HepG2 (cell line): ENCODE measurements around the gene TSKU. TPM values are rescaled to one million over a fixed set of nuclear protein-coding genes. Genes with fewer than 3 reads are reported as not detected.

Experiments used
- ARNT ChIP-seq: fragments of 450-650 bp; IDR thresholded peaks from 2 replicates; pipeline ENCODE4 v1.6.1; 2017
- EP300 ChIP-seq, 3 experiments: sonication (generic) in 1 of 3; formaldehyde crosslinking in 1 of 3; IDR thresholded peaks; 2 replicates each; pipeline versions ENCODE4 v1.5.1 to v1.6.1; 2011 to 2020; ENCODE audit warnings: low read depth in 2 of 3, low read length in 2 of 3, borderline replicate concordance in 1 of 3, improper control_type of control experiment in 1 of 3, mild to moderate bottlenecking in 1 of 3, missing genetic modification reagents in 1 of 3, moderate library complexity in 1 of 3
- HMGXB4 ChIP-seq, 2 experiments: sonication (generic) in 1 of 2; formaldehyde crosslinking in 1 of 2; IDR thresholded peaks; 2 replicates each; pipeline versions ENCODE4 v1.4.0 to v1.6.1; 2018 to 2020; ENCODE audit warnings: missing genetic modification reagents in 2 of 2, borderline replicate concordance in 1 of 2, low read depth in 1 of 2, mild to moderate bottlenecking in 1 of 2, missing biosample characterization in 1 of 2
- IRF2 ChIP-seq: IDR thresholded peaks from 2 replicates; pipeline ENCODE4 v1.6.1; 2018; ENCODE audit warnings: missing genetic modification reagents, missing compliant biosample characterization
- KLF9 ChIP-seq: IDR thresholded peaks from 2 replicates; pipeline ENCODE4 v1.6.1; 2016; ENCODE audit warnings: low read depth
- MATR3 ChIP-seq: sonication (generic); formaldehyde crosslinking; IDR thresholded peaks from 2 replicates; pipeline ENCODE4 v1.4.0; 2020; ENCODE audit warnings: missing genetic modification reagents
- NAIF1 ChIP-seq: sonication (generic); formaldehyde crosslinking; IDR thresholded peaks from 2 replicates; pipeline ENCODE4 v1.5.0; 2020; ENCODE audit warnings: mild to moderate bottlenecking, missing genetic modification reagents, borderline replicate concordance
- SKI ChIP-seq: fragments of 450-650 bp; IDR thresholded peaks from one replicate; pipeline ENCODE4 v1.6.1; 2018; ENCODE audit warnings: mild to moderate bottlenecking; ENCODE audit not compliant: partially characterized antibody
- SKIL ChIP-seq: sonication (generic); formaldehyde crosslinking; IDR thresholded peaks from 2 replicates; pipeline ENCODE4 v1.8.0; 2022; ENCODE audit warnings: missing genetic modification reagents, mild to moderate bottlenecking, moderate library complexity, borderline replicate concordance
- SNRNP70 ChIP-seq: fragments of 200-400 bp; formaldehyde crosslinking; IDR thresholded peaks from 2 replicates; pipeline ENCODE4 v1.6.1; 2017; ENCODE audit warnings: mild to moderate bottlenecking, low read depth, low read length, moderate library complexity
- ZMAT5 ChIP-seq: sonication (generic); formaldehyde crosslinking; IDR thresholded peaks from 2 replicates; pipeline ENCODE4 v1.5.0; 2020; ENCODE audit warnings: mild to moderate bottlenecking, low read depth, missing genetic modification reagents, borderline replicate concordance
- ZNF24 ChIP-seq: fragments of 450-650 bp; IDR thresholded peaks from 2 replicates; pipeline ENCODE4 v1.6.1; 2017; ENCODE audit warnings: antibody characterized with exemption, mild to moderate bottlenecking
- ZNF512B ChIP-seq: sonication (generic); formaldehyde crosslinking; IDR thresholded peaks from 2 replicates; pipeline ENCODE4 v1.5.1; 2020; ENCODE audit warnings: missing genetic modification reagents, mild to moderate bottlenecking, borderline replicate concordance
- ZNF589 ChIP-seq: sonication (generic); formaldehyde crosslinking; conservative IDR thresholded peaks from 2 replicates; pipeline ENCODE4 v1.8.0; 2022; ENCODE audit warnings: mild to moderate bottlenecking, moderate library complexity, missing genetic modification reagents
- polyA plus RNA-seq, 8 experiments: library from polyadenylated mRNA; depleted of rRNA in 3 of 8; stranded (reverse) in 7 of 8; unstranded in 1 of 8; fragments of >200 nt; fragmentation: Illumina TruSeq in 4 of 8; extraction: Trizol in 4 of 8; gene quantifications; 2 replicates each; pipeline versions ENCODE4 v1.2.1 to v1.2.3, GENCODE V29; 2011 to 2016; ENCODE audit warnings: low read depth in 4 of 8, missing spikeins in 1 of 8, mixed read lengths in 1 of 8; ENCODE audit not compliant: insufficient read depth in 1 of 8
- total RNA-seq, 5 experiments: library from RNA; depleted of rRNA; stranded (reverse); fragments of >200 nt; fragmentation: Illumina TruSeq; extraction: Trizol; gene quantifications; 2 replicates each; pipeline ENCODE4 v1.2.3, GENCODE V29; 2016; ENCODE audit warnings: low read depth in 1 of 5
- TF ChIP-seq, protein P1 (sequence below), 2 experiments: IDR thresholded peaks; 2 replicates each; pipeline ENCODE4 v1.6.1; 2011 to 2012; ENCODE audit warnings: low read length in 2 of 2, borderline replicate concordance in 1 of 2, low read depth in 1 of 2, mild to moderate bottlenecking in 1 of 2, moderate library complexity in 1 of 2
- TF ChIP-seq, protein P2 (sequence below): sonication (generic); formaldehyde crosslinking; IDR thresholded peaks from 2 replicates; pipeline ENCODE4 v1.4.0; 2020; ENCODE audit warnings: mild to moderate bottlenecking, missing genetic modification reagents

Gene TSKU
- total and polyA plus RNA-seq, 2 of the 13 experiments (the other 11 are each of a cell fraction or from before 2014, with no cell fraction given), result 20.3 to 21.4 TPM

DNA sequence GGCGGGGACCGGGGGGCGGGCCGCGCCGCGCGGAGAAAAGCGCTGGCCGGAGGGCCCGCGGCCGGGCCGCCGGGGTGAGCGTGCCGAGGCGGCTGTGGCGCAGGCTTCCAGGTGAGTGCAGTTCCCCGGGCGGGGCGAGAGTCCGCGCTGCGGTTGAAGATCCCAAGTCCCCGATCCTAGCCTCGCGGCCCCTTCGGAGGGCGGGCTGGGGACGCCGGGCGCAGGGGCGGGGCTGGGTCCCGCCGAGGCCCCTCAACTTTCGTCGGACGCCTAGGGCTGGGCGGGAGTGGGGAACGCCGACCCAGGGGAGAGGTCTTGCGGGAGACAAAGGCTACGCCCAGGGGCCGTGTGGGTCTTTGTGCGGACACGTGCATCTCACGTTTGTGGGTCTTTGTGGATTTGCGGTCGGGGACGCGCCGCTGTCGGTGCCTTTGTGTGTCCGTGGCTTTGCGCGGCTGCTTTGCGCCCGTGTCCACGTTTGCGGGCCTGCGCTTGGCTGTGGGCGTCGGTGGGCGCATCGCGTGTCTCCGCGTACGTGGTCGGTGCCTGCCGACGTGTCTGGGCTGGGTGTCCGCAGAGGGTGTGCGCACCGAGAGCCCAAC, at the start of gene TSKU (continued):
- TF ChIP-seq ZNF512B (CRISPR knock-in tag) (no peak), EP300 (IDR thresholded peaks at IDR 0.05; ENCODE audit: low read depth in 2 of 2, low read length in 2 of 2) (no peak), EP300 (CRISPR knock-in tag; IDR thresholded peaks at IDR 0.05; ENCODE audit: borderline replicate concordance) (no peak), ZNF589 (CRISPR knock-in tag) (peak; percentile 7; the same call in 1 of the 2 replicates), KLF9 (0 out of 2 replicates have a peak, but pooled peaks have one; percentile 8), ZNF24 (no peak), SKI (no peak), SNRNP70 (no peak), SKIL (CRISPR knock-in tag) (no peak), ARNT (no peak), MATR3 (CRISPR knock-in tag) (no peak), ZMAT5 (no peak), HMGXB4 (CRISPR knock-in tag; IDR thresholded peaks at IDR 0.05; ENCODE audit: borderline replicate concordance in 1 of 2, low read depth in 1 of 2) (no peak), IRF2 (CRISPR knock-in tag) (no peak), NAIF1 (CRISPR knock-in tag) (peak; percentile 49; the same call in 1 of the 2 replicates)
- TF ChIP-seq, protein P1, sequence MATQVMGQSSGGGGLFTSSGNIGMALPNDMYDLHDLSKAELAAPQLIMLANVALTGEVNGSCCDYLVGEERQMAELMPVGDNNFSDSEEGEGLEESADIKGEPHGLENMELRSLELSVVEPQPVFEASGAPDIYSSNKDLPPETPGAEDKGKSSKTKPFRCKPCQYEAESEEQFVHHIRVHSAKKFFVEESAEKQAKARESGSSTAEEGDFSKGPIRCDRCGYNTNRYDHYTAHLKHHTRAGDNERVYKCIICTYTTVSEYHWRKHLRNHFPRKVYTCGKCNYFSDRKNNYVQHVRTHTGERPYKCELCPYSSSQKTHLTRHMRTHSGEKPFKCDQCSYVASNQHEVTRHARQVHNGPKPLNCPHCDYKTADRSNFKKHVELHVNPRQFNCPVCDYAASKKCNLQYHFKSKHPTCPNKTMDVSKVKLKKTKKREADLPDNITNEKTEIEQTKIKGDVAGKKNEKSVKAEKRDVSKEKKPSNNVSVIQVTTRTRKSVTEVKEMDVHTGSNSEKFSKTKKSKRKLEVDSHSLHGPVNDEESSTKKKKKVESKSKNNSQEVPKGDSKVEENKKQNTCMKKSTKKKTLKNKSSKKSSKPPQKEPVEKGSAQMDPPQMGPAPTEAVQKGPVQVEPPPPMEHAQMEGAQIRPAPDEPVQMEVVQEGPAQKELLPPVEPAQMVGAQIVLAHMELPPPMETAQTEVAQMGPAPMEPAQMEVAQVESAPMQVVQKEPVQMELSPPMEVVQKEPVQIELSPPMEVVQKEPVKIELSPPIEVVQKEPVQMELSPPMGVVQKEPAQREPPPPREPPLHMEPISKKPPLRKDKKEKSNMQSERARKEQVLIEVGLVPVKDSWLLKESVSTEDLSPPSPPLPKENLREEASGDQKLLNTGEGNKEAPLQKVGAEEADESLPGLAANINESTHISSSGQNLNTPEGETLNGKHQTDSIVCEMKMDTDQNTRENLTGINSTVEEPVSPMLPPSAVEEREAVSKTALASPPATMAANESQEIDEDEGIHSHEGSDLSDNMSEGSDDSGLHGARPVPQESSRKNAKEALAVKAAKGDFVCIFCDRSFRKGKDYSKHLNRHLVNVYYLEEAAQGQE (IDR thresholded peaks at IDR 0.05; ENCODE audit: borderline replicate concordance in 1 of 2, low read depth in 1 of 2, low read length in 2 of 2), result no peak
- TF ChIP-seq, protein P2, sequence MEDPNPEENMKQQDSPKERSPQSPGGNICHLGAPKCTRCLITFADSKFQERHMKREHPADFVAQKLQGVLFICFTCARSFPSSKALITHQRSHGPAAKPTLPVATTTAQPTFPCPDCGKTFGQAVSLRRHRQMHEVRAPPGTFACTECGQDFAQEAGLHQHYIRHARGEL (CRISPR knock-in tag), result 0 out of 2 replicates have a peak, but pooled peaks have one; percentile 60
